Measurements from ENCODE around the gene GABRB1. TPM values are rescaled to one million over a fixed set of nuclear protein-coding genes. Genes with fewer than 3 reads are reported as not detected.

Gene GABRB1
- total and polyA plus RNA-seq, 2 experiments from 2014 or later, result 0.42 to 1.1 TPM

DNA sequence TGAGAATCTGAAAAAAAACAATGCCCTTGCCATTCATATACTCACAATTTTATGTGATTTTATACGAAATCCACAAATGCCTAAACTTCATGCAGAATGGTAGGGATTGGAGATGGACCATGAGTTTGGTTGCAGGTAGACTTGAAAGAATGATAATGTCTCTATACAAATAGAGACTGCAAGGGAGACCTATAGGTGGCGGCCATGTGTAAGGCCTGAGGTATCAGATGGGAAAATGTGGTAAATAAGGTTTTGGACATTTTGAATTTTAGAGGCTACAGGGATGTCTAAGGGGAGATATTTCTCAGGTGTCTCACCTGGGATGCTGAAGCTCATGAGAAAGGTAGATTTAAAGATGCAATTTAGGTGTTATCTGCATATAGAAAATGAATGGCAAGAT, 78.0 kb downstream of the GABRB1 start:
- Histone ChIP-seq H3K27me3 (no peaks in the 10 kb centered on the region), H3K36me3 (no peaks in the 10 kb centered on the region)
- no peak for TF ChIP-seq CTCF (IDR thresholded peaks at IDR 0.05; ENCODE audit: low read depth, low read length)

GRCh38 chr4:47110546-47111132, 79.3 kb downstream of the GABRB1 start:
- H3K4me3 ChIP-seq, result no peak overlapping the region
- no peaks in the 10 kb centered on the region for H3K36me3 ChIP-seq
- H3K9me3 ChIP-seq (ENCODE audit: low read depth), result no peaks in the 10 kb centered on the region
- TF ChIP-seq CTCF (IDR thresholded peaks at IDR 0.05; ENCODE audit: low read depth, low read length), result no peak
- no peaks in the 10 kb centered on the region for H3K27me3 ChIP-seq
- no peak for DNase-seq (ENCODE audit: low read depth in 1 of 2, low spot score in 1 of 2)
- no peak overlapping the region for H3K27ac ChIP-seq
- no peaks in the 10 kb centered on the region for H3K4me1 ChIP-seq (ENCODE audit: low read depth)

More for the DNA sequence above, 78.0 kb downstream of the GABRB1 start:
- no peak for DNase-seq (ENCODE audit: low read depth in 1 of 2, low spot score in 1 of 2)
- Histone ChIP-seq H3K9me3 (ENCODE audit: low read depth) (no peaks in the 10 kb centered on the region), H3K27ac (no peak overlapping the region), H3K4me3 (no peak overlapping the region), H3K4me1 (ENCODE audit: low read depth) (no peaks in the 10 kb centered on the region)

- no peaks in the 10 kb centered on the region for H3K27me3 ChIP-seq
- no peak for TF ChIP-seq CTCF (IDR thresholded peaks at IDR 0.05; ENCODE audit: low read depth, low read length)
- no peaks in the 10 kb centered on the region for H3K9me3 ChIP-seq (ENCODE audit: low read depth)
- H3K27ac ChIP-seq, result no peak overlapping the region
- no peak for DNase-seq (ENCODE audit: low read depth in 1 of 2, low spot score in 1 of 2)
- no peaks in the 10 kb centered on the region for H3K36me3 ChIP-seq
- no peak overlapping the region for H3K4me3 ChIP-seq
- no peaks in the 10 kb centered on the region for H3K4me1 ChIP-seq (ENCODE audit: low read depth)
Observed at GRCh38 chr4:47118192-47118929, 87.0 kb downstream of the GABRB1 start.

DNA sequence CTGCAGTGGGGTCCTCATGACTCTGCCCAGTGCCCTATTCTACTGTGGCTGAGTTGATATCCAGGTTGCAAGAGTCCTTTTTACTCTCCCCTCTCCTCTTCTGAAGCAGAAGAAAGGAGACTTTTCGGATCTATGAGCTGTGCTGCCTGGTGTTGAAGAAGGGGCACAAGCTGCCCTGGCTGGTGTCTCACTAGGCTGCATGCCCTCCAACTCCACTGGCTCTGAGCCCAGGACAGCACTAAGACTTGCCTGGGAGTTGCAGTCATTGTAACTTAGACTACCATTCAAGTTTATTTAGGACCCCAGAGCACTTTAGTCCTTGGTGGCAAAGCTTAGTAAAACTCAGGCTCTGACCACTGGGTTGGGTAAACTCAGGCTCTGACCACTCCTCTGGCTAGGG, 89.4 kb downstream of the GABRB1 start:
- H3K4me1 ChIP-seq (ENCODE audit: low read depth), result no peaks in the 10 kb centered on the region
- no peak overlapping the region for H3K4me3 ChIP-seq
- H3K9me3 ChIP-seq (ENCODE audit: low read depth), result no peaks in the 10 kb centered on the region
- H3K27me3 ChIP-seq, result no peaks in the 10 kb centered on the region
- H3K36me3 ChIP-seq, result no peaks in the 10 kb centered on the region
- no peak for TF ChIP-seq CTCF (IDR thresholded peaks at IDR 0.05; ENCODE audit: low read depth, low read length)
- no peak overlapping the region for H3K27ac ChIP-seq
- no peak for DNase-seq (ENCODE audit: low read depth in 1 of 2, low spot score in 1 of 2)

GRCh38 chr4:47122592-47123291, 91.4 kb downstream of the GABRB1 start:
- DNase-seq (ENCODE audit: low read depth in 1 of 2, low spot score in 1 of 2), result peak; percentile 78 to 85
- H3K27me3 ChIP-seq, result no peaks in the 10 kb centered on the region
- H3K4me1 ChIP-seq (ENCODE audit: low read depth), result no peaks in the 10 kb centered on the region
- H3K27ac ChIP-seq, result no peak overlapping the region
- TF ChIP-seq CTCF (IDR thresholded peaks at IDR 0.05; ENCODE audit: low read depth, low read length), result peak; percentile 97
- no peaks in the 10 kb centered on the region for H3K9me3 ChIP-seq (ENCODE audit: low read depth)
- H3K4me3 ChIP-seq, result no peak overlapping the region
- H3K36me3 ChIP-seq, result no peaks in the 10 kb centered on the region

Data from cardiac muscle cell (in vitro differentiated cells and primary cell).